Measurements from ENCODE around the gene MEG3.

The MEG3 gene

GRCh38 chr14:100888789-100889315 is 62.9 kb downstream of the MEG3 start:
- no peak for FAIRE-seq

DNA sequence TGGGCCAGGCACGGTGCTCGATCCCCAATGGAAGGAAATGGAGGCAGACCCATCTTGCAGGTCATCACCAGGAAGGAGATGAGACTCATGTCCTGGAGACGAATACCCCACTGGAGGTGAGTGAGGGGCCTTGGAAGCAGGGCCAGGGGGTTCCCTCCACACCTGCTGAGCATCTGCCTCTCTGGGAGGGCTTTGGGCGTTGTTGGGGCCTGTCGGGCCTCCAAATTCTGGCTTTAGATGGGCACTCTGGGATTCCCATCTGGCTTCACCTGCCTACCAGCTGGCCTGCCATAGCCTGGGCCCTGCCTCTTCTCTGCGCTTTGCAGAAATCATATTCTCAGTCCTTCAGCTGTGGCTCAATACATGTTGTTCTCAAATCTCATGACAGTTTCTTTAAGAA is 63.7 kb downstream of the MEG3 start:
- TF ChIP-seq SPI1 (IDR thresholded peaks at IDR 0.05; ENCODE audit: low read depth, low read length) (no peak), POLR2AphosphoS5 (IDR thresholded peaks at IDR 0.05; ENCODE audit: low read depth, low read length) (no peak), POLR2A (IDR thresholded peaks at IDR 0.05; ENCODE audit: low read depth, low read length) (no peak), TAF1 (IDR thresholded peaks at IDR 0.05; ENCODE audit: low read depth, low read length) (no peak), PAX5 (IDR thresholded peaks at IDR 0.05; ENCODE audit: insufficient read depth, low read length, severe bottlenecking) (no peak)
- FAIRE-seq (no peak), DNase-seq (ENCODE audit: insufficient read length, low spot score) (no peak)

More at GRCh38 chr14:100888789-100889315, 62.9 kb downstream of the MEG3 start:
- TF ChIP-seq SPI1 (IDR thresholded peaks at IDR 0.05; ENCODE audit: low read depth, low read length) (no peak), PAX5 (IDR thresholded peaks at IDR 0.05; ENCODE audit: insufficient read depth, low read length, severe bottlenecking) (no peak), POU2F2 (IDR thresholded peaks at IDR 0.05; ENCODE audit: low read depth, low read length) (no peak), POLR2AphosphoS5 (IDR thresholded peaks at IDR 0.05; ENCODE audit: low read depth, low read length) (no peak), POLR2A (IDR thresholded peaks at IDR 0.05; ENCODE audit: low read depth, low read length) (no peak), TAF1 (IDR thresholded peaks at IDR 0.05; ENCODE audit: low read depth, low read length) (no peak)
- no peak for DNase-seq (ENCODE audit: insufficient read length, low spot score)

- DNase-seq (ENCODE audit: insufficient read length, low spot score) (no peak), FAIRE-seq (no peak)
- no peak for TF ChIP-seq PAX5 (IDR thresholded peaks at IDR 0.05; ENCODE audit: insufficient read depth, low read length, severe bottlenecking)
- no peak for TF ChIP-seq TAF1 (IDR thresholded peaks at IDR 0.05; ENCODE audit: low read depth, low read length)
- TF ChIP-seq POLR2A (IDR thresholded peaks at IDR 0.05; ENCODE audit: low read depth, low read length), result no peak
- TF ChIP-seq POLR2AphosphoS5 (IDR thresholded peaks at IDR 0.05; ENCODE audit: low read depth, low read length), result no peak
- TF ChIP-seq SPI1 (IDR thresholded peaks at IDR 0.05; ENCODE audit: low read depth, low read length), result no peak
- TF ChIP-seq POU2F2 (IDR thresholded peaks at IDR 0.05; ENCODE audit: low read depth, low read length), result no peak
These were observed 64.3 kb downstream of the MEG3 start for GRCh38 chr14:100890061-100890850.

GRCh38 chr14:100891051-100891450 is 65.1 kb downstream of the MEG3 start:
- FAIRE-seq (no peak), DNase-seq (ENCODE audit: insufficient read length, low spot score) (no peak)
- TF ChIP-seq SPI1 (IDR thresholded peaks at IDR 0.05; ENCODE audit: low read depth, low read length) (no peak), POU2F2 (IDR thresholded peaks at IDR 0.05; ENCODE audit: low read depth, low read length) (no peak), TAF1 (IDR thresholded peaks at IDR 0.05; ENCODE audit: low read depth, low read length) (no peak), PAX5 (IDR thresholded peaks at IDR 0.05; ENCODE audit: insufficient read depth, low read length, severe bottlenecking) (no peak)

DNA sequence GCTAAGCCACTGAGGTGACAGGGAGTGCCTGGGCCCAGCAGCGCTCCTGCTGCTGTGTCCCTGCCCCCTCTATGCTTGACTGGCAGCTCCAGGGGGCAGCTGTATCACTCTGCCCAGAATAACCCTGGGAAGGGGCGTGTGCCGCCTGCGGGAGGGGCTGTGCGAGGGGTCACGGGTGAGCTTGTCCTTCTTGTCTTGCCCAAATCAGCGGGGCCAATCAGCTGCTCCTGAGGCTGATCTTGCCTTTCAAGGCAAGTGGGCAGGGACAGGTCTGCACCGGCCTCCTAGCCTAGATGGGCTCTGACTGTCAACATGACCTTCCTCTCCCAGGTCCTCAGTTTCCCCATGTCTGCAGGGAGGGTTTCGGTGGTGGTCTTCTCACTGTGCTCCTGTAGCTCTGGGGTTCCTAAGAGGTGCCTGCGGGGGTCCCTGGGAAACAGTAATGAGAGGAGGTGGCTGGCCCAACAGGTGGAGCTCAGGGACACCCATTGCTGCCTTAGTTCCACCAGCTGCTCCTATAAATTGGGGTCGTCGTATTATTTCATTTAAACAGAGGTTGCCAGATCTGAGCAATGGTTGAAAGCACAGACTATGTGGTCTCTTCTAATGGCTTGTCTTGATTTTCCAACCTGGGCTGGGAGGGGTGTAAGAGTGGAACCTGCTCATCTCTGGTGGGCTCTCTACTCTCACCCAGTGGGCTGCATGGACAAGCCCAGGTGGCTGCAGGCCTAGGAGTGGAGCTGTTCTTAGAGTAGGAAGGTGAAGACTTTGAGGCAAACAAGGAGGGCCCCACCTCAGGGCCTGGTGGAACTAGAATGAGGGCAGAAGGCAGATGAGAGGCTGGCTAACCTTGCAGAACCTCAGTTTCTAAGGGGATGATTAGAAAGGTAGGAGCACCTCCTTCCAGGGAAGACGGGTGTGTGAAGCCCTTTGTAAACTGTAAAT is 65.9 kb downstream of the MEG3 start:
- no peak for TF ChIP-seq POLR2AphosphoS5 (IDR thresholded peaks at IDR 0.05; ENCODE audit: low read depth, low read length)
- TF ChIP-seq POU2F2 (IDR thresholded peaks at IDR 0.05; ENCODE audit: low read depth, low read length), result no peak
- no peak for TF ChIP-seq PAX5 (IDR thresholded peaks at IDR 0.05; ENCODE audit: insufficient read depth, low read length, severe bottlenecking)
- TF ChIP-seq TAF1 (IDR thresholded peaks at IDR 0.05; ENCODE audit: low read depth, low read length), result no peak
- no peak for DNase-seq (ENCODE audit: insufficient read length, low spot score)
- FAIRE-seq, result no peak

- FAIRE-seq, result no peak
- DNase-seq (ENCODE audit: insufficient read length, low spot score), result no peak
These were observed 66.7 kb downstream of the MEG3 start for GRCh38 chr14:100892496-100893227.

GRCh38 chr14:100893228-100893601 is 67.3 kb downstream of the MEG3 start:
- FAIRE-seq, result no peak
- TF ChIP-seq PAX5 (IDR thresholded peaks at IDR 0.05; ENCODE audit: insufficient read depth, low read length, severe bottlenecking) (no peak), POLR2A (IDR thresholded peaks at IDR 0.05; ENCODE audit: low read depth, low read length) (no peak), SPI1 (IDR thresholded peaks at IDR 0.05; ENCODE audit: low read depth, low read length) (no peak), POLR2AphosphoS5 (IDR thresholded peaks at IDR 0.05; ENCODE audit: low read depth, low read length) (no peak), TAF1 (IDR thresholded peaks at IDR 0.05; ENCODE audit: low read depth, low read length) (no peak), POU2F2 (IDR thresholded peaks at IDR 0.05; ENCODE audit: low read depth, low read length) (no peak)
- DNase-seq (ENCODE audit: insufficient read length, low spot score), result no peak

More at GRCh38 chr14:100892496-100893227, 66.7 kb downstream of the MEG3 start:
- TF ChIP-seq POLR2A (IDR thresholded peaks at IDR 0.05; ENCODE audit: low read depth, low read length) (no peak), TAF1 (IDR thresholded peaks at IDR 0.05; ENCODE audit: low read depth, low read length) (no peak), POLR2AphosphoS5 (IDR thresholded peaks at IDR 0.05; ENCODE audit: low read depth, low read length) (no peak), PAX5 (IDR thresholded peaks at IDR 0.05; ENCODE audit: insufficient read depth, low read length, severe bottlenecking) (no peak), SPI1 (IDR thresholded peaks at IDR 0.05; ENCODE audit: low read depth, low read length) (no peak), POU2F2 (IDR thresholded peaks at IDR 0.05; ENCODE audit: low read depth, low read length) (no peak)

- no peak for FAIRE-seq
- no peak for DNase-seq (ENCODE audit: insufficient read length, low spot score)
- TF ChIP-seq SPI1 (IDR thresholded peaks at IDR 0.05; ENCODE audit: low read depth, low read length) (no peak), TAF1 (IDR thresholded peaks at IDR 0.05; ENCODE audit: low read depth, low read length) (no peak)
These were observed 67.8 kb downstream of the MEG3 start for GRCh38 chr14:100893760-100894159.

DNA sequence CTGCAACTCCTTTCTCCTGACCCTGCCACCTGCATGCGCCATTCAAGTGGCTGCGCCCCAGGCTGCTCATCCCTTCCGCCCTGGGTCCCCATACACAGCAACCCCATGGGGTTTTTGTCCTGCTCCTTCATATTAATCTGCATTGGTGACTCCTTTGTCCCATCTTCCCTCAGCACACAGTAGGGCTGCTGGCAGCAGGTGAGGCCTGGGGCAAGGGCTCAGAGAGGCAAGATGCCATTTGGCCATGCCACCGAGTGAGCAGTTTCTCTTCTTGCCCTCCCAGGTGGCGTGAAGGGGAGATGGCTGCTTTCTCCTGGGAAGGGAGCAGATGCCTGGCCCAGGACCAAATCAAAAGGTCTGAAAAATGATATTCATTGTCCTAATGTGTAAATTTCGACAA is 68.5 kb downstream of the MEG3 start:
- TF ChIP-seq POU2F2 (IDR thresholded peaks at IDR 0.05; ENCODE audit: low read depth, low read length), result no peak
- TF ChIP-seq PAX5 (IDR thresholded peaks at IDR 0.05; ENCODE audit: insufficient read depth, low read length, severe bottlenecking), result no peak
- TF ChIP-seq TAF1 (IDR thresholded peaks at IDR 0.05; ENCODE audit: low read depth, low read length), result no peak
- no peak for TF ChIP-seq POLR2AphosphoS5 (IDR thresholded peaks at IDR 0.05; ENCODE audit: low read depth, low read length)
- no peak for TF ChIP-seq SPI1 (IDR thresholded peaks at IDR 0.05; ENCODE audit: low read depth, low read length)
- no peak for TF ChIP-seq POLR2A (IDR thresholded peaks at IDR 0.05; ENCODE audit: low read depth, low read length)
- DNase-seq (ENCODE audit: insufficient read length, low spot score) (no peak), FAIRE-seq (no peak)
